Liver (tissue), 3 donors: Measurements from ENCODE around the gene MED27.

Source experiments
- RAD21 ChIP-seq, 2 donors: IDR thresholded peaks; 2 replicates each; pipeline ENCODE4 v1.6.1; 2016; ENCODE audit warnings: antibody characterized with exemption in 2 of 2, mild to moderate bottlenecking in 2 of 2
- RXRA ChIP-seq, 2 donors: IDR thresholded peaks; 2 replicates each; pipeline ENCODE4 v1.6.1; 2017 to 2018; ENCODE audit warnings: antibody characterized with exemption in 2 of 2, mild to moderate bottlenecking in 1 of 2
- SP1 ChIP-seq: IDR thresholded peaks from 2 replicates; pipeline ENCODE4 v1.6.1; 2018; ENCODE audit warnings: antibody characterized with exemption, mild to moderate bottlenecking
- YY1 ChIP-seq: IDR thresholded peaks from 2 replicates; pipeline ENCODE4 v1.6.1; 2016; ENCODE audit warnings: antibody characterized with exemption, mild to moderate bottlenecking
- TF ChIP-seq, protein P1 (sequence below): IDR thresholded peaks from 2 replicates; pipeline ENCODE4 v1.6.1; 2016; ENCODE audit warnings: antibody characterized with exemption, mild to moderate bottlenecking
- TF ChIP-seq, protein P2 (sequence below): IDR thresholded peaks from 2 replicates; pipeline ENCODE4 v1.6.1; 2016; ENCODE audit warnings: antibody characterized with exemption
- TF ChIP-seq, protein P3 (sequence below): fragments of 150-350 bp; IDR thresholded peaks from 2 replicates; pipeline ENCODE4 v1.5.1; 2017; ENCODE audit warnings: improper control_type of control experiment, low read depth, low read length; ENCODE audit not compliant: missing input control
- TF ChIP-seq, protein P4 (sequence below): IDR thresholded peaks from 2 replicates; pipeline ENCODE4 v1.6.1; 2016; ENCODE audit warnings: antibody characterized with exemption
- donor health status: healthy.
- donor health status: healthy.

DNA sequence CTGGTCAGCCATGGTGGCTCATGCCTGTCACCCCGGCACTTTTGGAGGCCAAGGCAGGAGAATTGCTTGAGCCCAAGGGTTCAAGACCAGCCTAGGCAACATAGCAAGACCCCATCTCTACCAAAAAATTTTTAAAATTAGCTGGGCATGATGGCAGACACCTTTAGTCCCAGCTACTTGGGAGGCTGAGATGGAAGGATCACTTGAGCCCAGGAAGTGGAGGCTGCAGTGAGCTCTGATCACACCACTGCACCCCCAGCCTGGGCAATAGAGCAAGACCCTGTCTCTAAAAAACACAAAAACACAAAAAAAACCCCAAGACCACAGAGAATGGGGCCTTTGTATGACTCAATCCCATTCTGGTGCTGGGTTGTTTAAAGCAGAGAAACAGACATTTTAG lies 44.0 kb downstream of the MED27 start:
- TF ChIP-seq RXRA (IDR thresholded peaks at IDR 0.05) (no peak), SP1 (no peak), YY1 (no peak), RAD21 (IDR thresholded peaks at IDR 0.05) (no peak)
- TF ChIP-seq, protein P1, sequence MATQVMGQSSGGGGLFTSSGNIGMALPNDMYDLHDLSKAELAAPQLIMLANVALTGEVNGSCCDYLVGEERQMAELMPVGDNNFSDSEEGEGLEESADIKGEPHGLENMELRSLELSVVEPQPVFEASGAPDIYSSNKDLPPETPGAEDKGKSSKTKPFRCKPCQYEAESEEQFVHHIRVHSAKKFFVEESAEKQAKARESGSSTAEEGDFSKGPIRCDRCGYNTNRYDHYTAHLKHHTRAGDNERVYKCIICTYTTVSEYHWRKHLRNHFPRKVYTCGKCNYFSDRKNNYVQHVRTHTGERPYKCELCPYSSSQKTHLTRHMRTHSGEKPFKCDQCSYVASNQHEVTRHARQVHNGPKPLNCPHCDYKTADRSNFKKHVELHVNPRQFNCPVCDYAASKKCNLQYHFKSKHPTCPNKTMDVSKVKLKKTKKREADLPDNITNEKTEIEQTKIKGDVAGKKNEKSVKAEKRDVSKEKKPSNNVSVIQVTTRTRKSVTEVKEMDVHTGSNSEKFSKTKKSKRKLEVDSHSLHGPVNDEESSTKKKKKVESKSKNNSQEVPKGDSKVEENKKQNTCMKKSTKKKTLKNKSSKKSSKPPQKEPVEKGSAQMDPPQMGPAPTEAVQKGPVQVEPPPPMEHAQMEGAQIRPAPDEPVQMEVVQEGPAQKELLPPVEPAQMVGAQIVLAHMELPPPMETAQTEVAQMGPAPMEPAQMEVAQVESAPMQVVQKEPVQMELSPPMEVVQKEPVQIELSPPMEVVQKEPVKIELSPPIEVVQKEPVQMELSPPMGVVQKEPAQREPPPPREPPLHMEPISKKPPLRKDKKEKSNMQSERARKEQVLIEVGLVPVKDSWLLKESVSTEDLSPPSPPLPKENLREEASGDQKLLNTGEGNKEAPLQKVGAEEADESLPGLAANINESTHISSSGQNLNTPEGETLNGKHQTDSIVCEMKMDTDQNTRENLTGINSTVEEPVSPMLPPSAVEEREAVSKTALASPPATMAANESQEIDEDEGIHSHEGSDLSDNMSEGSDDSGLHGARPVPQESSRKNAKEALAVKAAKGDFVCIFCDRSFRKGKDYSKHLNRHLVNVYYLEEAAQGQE = no peak
- TF ChIP-seq, protein P2, sequence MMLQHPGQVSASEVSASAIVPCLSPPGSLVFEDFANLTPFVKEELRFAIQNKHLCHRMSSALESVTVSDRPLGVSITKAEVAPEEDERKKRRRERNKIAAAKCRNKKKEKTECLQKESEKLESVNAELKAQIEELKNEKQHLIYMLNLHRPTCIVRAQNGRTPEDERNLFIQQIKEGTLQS = no peak
- TF ChIP-seq, protein P3, sequence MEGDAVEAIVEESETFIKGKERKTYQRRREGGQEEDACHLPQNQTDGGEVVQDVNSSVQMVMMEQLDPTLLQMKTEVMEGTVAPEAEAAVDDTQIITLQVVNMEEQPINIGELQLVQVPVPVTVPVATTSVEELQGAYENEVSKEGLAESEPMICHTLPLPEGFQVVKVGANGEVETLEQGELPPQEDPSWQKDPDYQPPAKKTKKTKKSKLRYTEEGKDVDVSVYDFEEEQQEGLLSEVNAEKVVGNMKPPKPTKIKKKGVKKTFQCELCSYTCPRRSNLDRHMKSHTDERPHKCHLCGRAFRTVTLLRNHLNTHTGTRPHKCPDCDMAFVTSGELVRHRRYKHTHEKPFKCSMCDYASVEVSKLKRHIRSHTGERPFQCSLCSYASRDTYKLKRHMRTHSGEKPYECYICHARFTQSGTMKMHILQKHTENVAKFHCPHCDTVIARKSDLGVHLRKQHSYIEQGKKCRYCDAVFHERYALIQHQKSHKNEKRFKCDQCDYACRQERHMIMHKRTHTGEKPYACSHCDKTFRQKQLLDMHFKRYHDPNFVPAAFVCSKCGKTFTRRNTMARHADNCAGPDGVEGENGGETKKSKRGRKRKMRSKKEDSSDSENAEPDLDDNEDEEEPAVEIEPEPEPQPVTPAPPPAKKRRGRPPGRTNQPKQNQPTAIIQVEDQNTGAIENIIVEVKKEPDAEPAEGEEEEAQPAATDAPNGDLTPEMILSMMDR = no peak
- TF ChIP-seq, protein P4, sequence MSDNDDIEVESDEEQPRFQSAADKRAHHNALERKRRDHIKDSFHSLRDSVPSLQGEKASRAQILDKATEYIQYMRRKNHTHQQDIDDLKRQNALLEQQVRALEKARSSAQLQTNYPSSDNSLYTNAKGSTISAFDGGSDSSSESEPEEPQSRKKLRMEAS = no peak
